Suprapubic skin (tissue), 4 donors: Measurements from ENCODE around the gene WNK2. TPM values are rescaled to one million over a fixed set of nuclear protein-coding genes. Genes with fewer than 3 reads are reported as not detected.
A peak's percentile ranks its signal among the peaks of the same experiment; 100 is the strongest.

Source experiments
- DNase-seq, 2 donors: peaks; one replicate each; pipeline ENCODE4 v3.0.0-alpha.2; 2019; ENCODE audit warnings: low spot score in 2 of 2
- H3K27ac ChIP-seq: fragments of 200-600 bp; sonication (generic); one replicate; pipeline ENCODE4 v1.5.1; 2019
- H3K27me3 ChIP-seq: fragments of 200-600 bp; sonication (generic); one replicate; pipeline ENCODE4 v1.5.1; 2019
- H3K36me3 ChIP-seq: fragments of 200-600 bp; sonication (generic); one replicate; pipeline ENCODE4 v1.5.1; 2019
- H3K4me1 ChIP-seq: fragments of 200-600 bp; sonication (generic); one replicate; pipeline ENCODE4 v1.5.1; 2019
- H3K4me3 ChIP-seq: fragments of 200-600 bp; sonication (generic); one replicate; pipeline ENCODE4 v1.5.1; 2019; ENCODE audit warnings: mild to moderate bottlenecking
- H3K9me3 ChIP-seq: fragments of 200-600 bp; sonication (generic); one replicate; pipeline ENCODE4 v1.5.1; 2019
- CTCF ChIP-seq, 2 donors: fragments of 200-600 bp in 1 of 2; fragments of 450-650 bp in 1 of 2; sonication (generic) in 1 of 2; IDR thresholded peaks; one replicate each; pipeline ENCODE4 v1.5.1; 2016 to 2019; ENCODE audit warnings: antibody characterized with exemption in 2 of 2, mild to moderate bottlenecking in 1 of 2, moderate library complexity in 1 of 2
- EP300 ChIP-seq: sonication (generic); formaldehyde crosslinking; IDR thresholded peaks from one replicate; pipeline ENCODE4 v1.6.1; 2017; ENCODE audit warnings: antibody characterized with exemption
- POLR2A ChIP-seq, 2 donors: fragments of 450-650 bp; IDR thresholded peaks; one replicate each; pipeline ENCODE4 v1.6.1; 2017; ENCODE audit warnings: antibody characterized with exemption in 2 of 2, mild to moderate bottlenecking in 2 of 2, moderate library complexity in 2 of 2
- POLR2AphosphoS5 ChIP-seq, 3 donors: sonication (generic); formaldehyde crosslinking; IDR thresholded peaks; one replicate each; pipeline ENCODE4 v1.6.1; 2017; ENCODE audit warnings: antibody characterized with exemption in 3 of 3
- WGBS: methylation state at CpG from one replicate; pipeline ENCODE4 v1.1.5; 2018; 5-methylcytosine and 5-hydroxymethylcytosine counted together
- total RNA-seq, 4 donors: library from RNA; depleted of rRNA; stranded (reverse); fragments of >200 nt; gene quantifications; one replicate each; pipeline ENCODE4 v1.1.0, GENCODE V29; 2016

WNK2 gene
- total RNA-seq, 4 donors from 2014 or later, result 39.5 to 93.7 (median 45.3) TPM

GRCh38 chr9:93264338-93265125, 80.6 kb downstream of the WNK2 start:
- Histone ChIP-seq H3K9me3 (no peaks in the 10 kb centered on the region), H3K4me1 (peaks cover 9% of the 10 kb centered on the region), H3K27me3 (no peaks in the 10 kb centered on the region), H3K4me3 (no peak overlapping the region), H3K36me3 (no peaks in the 10 kb centered on the region), H3K27ac (no peak overlapping the region)
- TF ChIP-seq EP300, result no peak
- no peak for TF ChIP-seq POLR2A (IDR thresholded peaks at IDR 0.05)
- no peak for TF ChIP-seq POLR2AphosphoS5 (IDR thresholded peaks at IDR 0.05)
- TF ChIP-seq CTCF (IDR thresholded peaks at IDR 0.05), result no peak
- DNase-seq, result peak in 1 of 2 donors; percentile 67
- 96% methylated on average over 12 of the region's 14 CpGs for WGBS

GRCh38 chr9:93265301-93265971, 81.5 kb downstream of the WNK2 start:
- Histone ChIP-seq H3K4me3 (no peak overlapping the region), H3K36me3 (no peaks in the 10 kb centered on the region), H3K4me1 (peaks cover 12% of the 10 kb centered on the region), H3K27ac (no peak overlapping the region), H3K9me3 (no peaks in the 10 kb centered on the region), H3K27me3 (no peaks in the 10 kb centered on the region)
- TF ChIP-seq CTCF (IDR thresholded peaks at IDR 0.05) (no peak), POLR2AphosphoS5 (IDR thresholded peaks at IDR 0.05) (no peak), EP300 (no peak), POLR2A (IDR thresholded peaks at IDR 0.05) (no peak)
- WGBS, result 90% methylated on average over 12 of the region's 12 CpGs
- DNase-seq, result no peak

GRCh38 chr9:93265972-93266371, 82.0 kb downstream of the WNK2 start:
- WGBS, result 85% methylated on average over 6 of the region's 6 CpGs
- Histone ChIP-seq H3K4me3 (no peak overlapping the region), H3K36me3 (no peaks in the 10 kb centered on the region), H3K27me3 (no peaks in the 10 kb centered on the region), H3K9me3 (no peaks in the 10 kb centered on the region), H3K27ac (no peak overlapping the region), H3K4me1 (peaks cover 12% of the 10 kb centered on the region)
- peak in 1 of 2 donors; percentile 43 for DNase-seq
- TF ChIP-seq EP300 (no peak), CTCF (IDR thresholded peaks at IDR 0.05) (no peak), POLR2A (IDR thresholded peaks at IDR 0.05) (no peak), POLR2AphosphoS5 (IDR thresholded peaks at IDR 0.05) (no peak)

- H3K9me3 ChIP-seq, result no peaks in the 10 kb centered on the region
- 85% methylated on average over 5 of the region's 6 CpGs for WGBS
- no peaks in the 10 kb centered on the region for H3K36me3 ChIP-seq
- no peak overlapping the region for H3K4me3 ChIP-seq
- TF ChIP-seq POLR2A (IDR thresholded peaks at IDR 0.05) (no peak), EP300 (no peak), POLR2AphosphoS5 (IDR thresholded peaks at IDR 0.05) (no peak), CTCF (IDR thresholded peaks at IDR 0.05) (no peak)
- no peaks in the 10 kb centered on the region for H3K27me3 ChIP-seq
- DNase-seq, result peak; percentile 46 to 47
- H3K27ac ChIP-seq, result no peak overlapping the region
- peaks cover 12% of the 10 kb centered on the region for H3K4me1 ChIP-seq
Measured at GRCh38 chr9:93266521-93267001, 82.6 kb downstream of the WNK2 start.

GRCh38 chr9:93267091-93267541, 83.2 kb downstream of the WNK2 start:
- 96% methylated on average over 7 of the region's 10 CpGs for WGBS
- no peak overlapping the region for H3K27ac ChIP-seq
- no peaks in the 10 kb centered on the region for H3K27me3 ChIP-seq
- H3K9me3 ChIP-seq, result no peaks in the 10 kb centered on the region
- no peak overlapping the region for H3K4me3 ChIP-seq
- no peaks in the 10 kb centered on the region for H3K36me3 ChIP-seq
- peaks cover 12% of the 10 kb centered on the region for H3K4me1 ChIP-seq
- no peak for TF ChIP-seq POLR2A (IDR thresholded peaks at IDR 0.05)
- TF ChIP-seq EP300, result no peak
- TF ChIP-seq POLR2AphosphoS5 (IDR thresholded peaks at IDR 0.05), result no peak
- TF ChIP-seq CTCF (IDR thresholded peaks at IDR 0.05), result no peak
- DNase-seq, result peak; percentile 49 to 74
